GM12878 (cell line): ENCODE data around the gene RBM4. TPM values are rescaled to one million over a fixed set of nuclear protein-coding genes. Genes with fewer than 3 reads are reported as not detected.

Experiments used
- ATAC-seq: fragments of 200-7000 bp; cut with Tn5 transposase; 3 replicates; pipeline ENCODE4 v1.9.1; 2020; ENCODE audit warnings: mild to moderate bottlenecking, moderate library complexity
- BruUV-seq: library from RNA; stranded (reverse); fragments of 400-500 nt; replicated peaks from 2 replicates; lab custom pipeline; 2021; lab: Mats Ljungman, UMichigan
- CTCF ChIA-PET: fragments of 300-600 bp; sonication (Branson Sonifier 250); formaldehyde crosslinking; extraction: SDS; loops from one replicate; lab custom pipeline; 2021; ENCODE audit warnings: inconsistent platforms; lab: Yijun Ruan, JAX
- POLR2A ChIA-PET: fragments of 350-600 bp; formaldehyde crosslinking; extraction: SDS; loops from one replicate; lab custom pipeline; 2021; ENCODE audit warnings: inconsistent platforms; lab: Charles Lee
- RAD21 ChIA-PET: fragments of 300-600 bp; sonication (Branson Sonifier 250); formaldehyde crosslinking; loops from one replicate; lab custom pipeline; 2023; ENCODE audit warnings: antibody characterized with exemption; ENCODE audit not compliant: unreplicated experiment; lab: Charles Lee
- SMC1A ChIA-PET: fragments of 300-600 bp; sonication (Branson Sonifier 250); formaldehyde crosslinking; loops from one replicate; lab custom pipeline; 2023; ENCODE audit not compliant: unreplicated experiment, uncharacterized antibody; lab: Charles Lee
- DNase-seq: peaks from one replicate; pipeline ENCODE4 v3.0.0-alpha.2; 2011; ENCODE audit warnings: low read depth, low spot score
- FAIRE-seq: peaks from 3 replicates; lab custom pipeline; 2011; peaks lifted over from hg19 to GRCh38; lab: Jason Lieb, UNC
- H2AFZ ChIP-seq: 2 replicates; pipeline ENCODE4 v1.6.0; 2011; ENCODE audit warnings: low read depth, low read length, control low read depth; ENCODE audit not compliant: control insufficient read depth
- H3K27ac ChIP-seq: 2 replicates; pipeline ENCODE4 v1.5.1; 2011; ENCODE audit warnings: control low read depth; ENCODE audit not compliant: control insufficient read depth, insufficient read depth
- H3K27me3 ChIP-seq, 2 experiments: replicated peaks in 1 of 2; 2 replicates each; pipeline versions ENCODE4 v1.6.0 to v1.6.1; 2011; ENCODE audit warnings: low read length in 1 of 2; ENCODE audit not compliant: control insufficient read depth in 2 of 2, insufficient read depth in 2 of 2
- H3K36me3 ChIP-seq, 2 experiments: 2 replicates each; pipeline ENCODE4 v1.5.1; 2011; ENCODE audit warnings: low read length in 1 of 2; ENCODE audit not compliant: control insufficient read depth in 2 of 2, insufficient read depth in 2 of 2
- H3K4me1 ChIP-seq: 2 replicates; pipeline ENCODE4 v1.6.1; 2011; ENCODE audit warnings: mild to moderate bottlenecking, low read length, moderate library complexity, mixed read lengths; ENCODE audit not compliant: control insufficient read depth, insufficient read depth
- H3K4me2 ChIP-seq: 2 replicates; pipeline ENCODE4 v1.6.0; 2011; ENCODE audit warnings: control low read depth; ENCODE audit not compliant: control insufficient read depth, insufficient read depth
- H3K4me3 ChIP-seq: fragments of 200-600 bp; sonication (generic); 2 replicates; pipeline ENCODE4 v1.5.1; 2016
- H3K79me2 ChIP-seq: 2 replicates; pipeline ENCODE4 v1.6.0; 2011; ENCODE audit warnings: low read length; ENCODE audit not compliant: control insufficient read depth, insufficient read depth
- H3K9ac ChIP-seq: 2 replicates; pipeline ENCODE4 v1.8.0; 2011; ENCODE audit warnings: low read length, control low read depth, mixed read lengths; ENCODE audit not compliant: control insufficient read depth, insufficient read depth
- H3K9me3 ChIP-seq: replicated peaks from 3 replicates; pipeline ENCODE4 v1.5.1; 2011; ENCODE audit warnings: mild to moderate bottlenecking, low read length; ENCODE audit not compliant: control insufficient read depth, insufficient read depth
- H4K20me1 ChIP-seq: 2 replicates; pipeline ENCODE4 v1.6.0; 2011; ENCODE audit not compliant: control insufficient read depth, insufficient read depth
- BCL11A ChIP-seq: IDR thresholded peaks from 2 replicates; pipeline ENCODE4 v1.6.1; 2011; ENCODE audit warnings: low read depth, low read length
- CBX3 ChIP-seq: fragments of 200-600 bp; sonication (generic); IDR thresholded peaks from 2 replicates; pipeline ENCODE4 v1.6.1; 2016; ENCODE audit warnings: low read depth, borderline replicate concordance
- DPF2 ChIP-seq: fragments of 450-650 bp; IDR thresholded peaks from 2 replicates; pipeline ENCODE4 v1.6.1; 2017; ENCODE audit warnings: mild to moderate bottlenecking
- EED ChIP-seq: sonication (generic); IDR thresholded peaks from 2 replicates; pipeline ENCODE4 v1.6.1; 2016; ENCODE audit warnings: antibody characterized with exemption, low read depth
- IKZF2 ChIP-seq, 2 experiments: fragments of 450-650 bp; IDR thresholded peaks; 2 replicates each; pipeline ENCODE4 v1.6.1; 2017; ENCODE audit warnings: mild to moderate bottlenecking in 2 of 2, moderate library complexity in 2 of 2
- MTA3 ChIP-seq: IDR thresholded peaks from 2 replicates; pipeline ENCODE4 v1.6.1; 2012; ENCODE audit warnings: low read length, inconsistent platforms, borderline replicate concordance
- MYB ChIP-seq: fragments of 150-350 bp; IDR thresholded peaks from 2 replicates; pipeline ENCODE4 v1.6.1; 2014; ENCODE audit warnings: mild to moderate bottlenecking, low read depth, low read length, borderline replicate concordance
- WRNIP1 ChIP-seq: IDR thresholded peaks from 2 replicates; pipeline ENCODE4 v1.6.1; 2011; ENCODE audit warnings: low read depth, low read length, improper control_type of control experiment, borderline replicate concordance
- YBX1 ChIP-seq: fragments of 450-650 bp; IDR thresholded peaks from 2 replicates; pipeline ENCODE4 v1.6.1; 2016; ENCODE audit warnings: antibody characterized with exemption
- WGBS: methylation state at CpG from one replicate; pipeline ENCODE4 v1.1.6; 2016; ENCODE audit warnings: low lambda C conversion rate; ENCODE audit not compliant: insufficient replicate concordance, insufficient coverage; ENCODE audit errors: missing lambda C conversion rate; 5-methylcytosine and 5-hydroxymethylcytosine counted together
- in situ Hi-C: fragments of 300-500 bp; cut with MboI; formaldehyde crosslinking; loops from 9 replicates; pipeline ENCODE4 v1.14.3; 2018; ENCODE audit warnings: mixed read lengths
- intact Hi-C: fragments of 100-400 bp; cut with micrococcal nuclease; formaldehyde crosslinking; loops from one replicate; pipeline ENCODE4 v1.14.2; 2022; ENCODE audit not compliant: unreplicated experiment
- polyA plus RNA-seq, 11 experiments: library from polyadenylated mRNA; depleted of rRNA in 4 of 11; unstranded in 6 of 11; stranded (reverse) in 5 of 11; fragments of >200 nt; fragmentation: Nextera tagmentation in 4 of 11; fragmentation: Illumina TruSeq in 1 of 11; extraction: Ambion mirVana in 4 of 11; extraction: Trizol in 1 of 11; gene quantifications; 1 replicate in 1 of 11; 2 replicates in 10 of 11; pipeline versions ENCODE4 v1.2.1 to v1.2.3, GENCODE V29; 2011 to 2016; ENCODE audit warnings: inconsistent platforms in 2 of 11, missing spikeins in 2 of 11, low read depth in 1 of 11
- total RNA-seq, 4 experiments: library from RNA; depleted of rRNA in 3 of 4; stranded (reverse); fragments of >200 nt in 3 of 4; fragmentation: Illumina TruSeq in 1 of 4; extraction: Trizol in 1 of 4; gene quantifications; 2 replicates each; pipeline versions ENCODE4 v1.2.1 to v1.2.3, GENCODE V29; 2013 to 2021
- TF ChIP-seq, protein P1 (sequence below): fragments of 450-650 bp; IDR thresholded peaks from 2 replicates; pipeline ENCODE4 v1.6.1; 2018; ENCODE audit warnings: mild to moderate bottlenecking, low read depth, moderate library complexity; ENCODE audit not compliant: partially characterized antibody
- TF ChIP-seq, protein P2 (sequence below): fragments of 450-650 bp; IDR thresholded peaks from 2 replicates; pipeline ENCODE4 v1.6.1; 2017; ENCODE audit warnings: mild to moderate bottlenecking
- TF ChIP-seq, protein P3 (sequence below): fragments of 450-650 bp; IDR thresholded peaks from 2 replicates; pipeline ENCODE4 v1.6.1; 2017; ENCODE audit warnings: borderline replicate concordance
- TF ChIP-seq, protein P4 (sequence below): fragments of 450-650 bp; IDR thresholded peaks from 2 replicates; pipeline ENCODE4 v1.6.1; 2014; ENCODE audit warnings: mild to moderate bottlenecking

Gene RBM4
- total and polyA plus RNA-seq, 10 of the 15 experiments (the other 5 are each of a cell fraction or from before 2014, with no cell fraction given), result 105 to 224 (median 138) TPM

DNA sequence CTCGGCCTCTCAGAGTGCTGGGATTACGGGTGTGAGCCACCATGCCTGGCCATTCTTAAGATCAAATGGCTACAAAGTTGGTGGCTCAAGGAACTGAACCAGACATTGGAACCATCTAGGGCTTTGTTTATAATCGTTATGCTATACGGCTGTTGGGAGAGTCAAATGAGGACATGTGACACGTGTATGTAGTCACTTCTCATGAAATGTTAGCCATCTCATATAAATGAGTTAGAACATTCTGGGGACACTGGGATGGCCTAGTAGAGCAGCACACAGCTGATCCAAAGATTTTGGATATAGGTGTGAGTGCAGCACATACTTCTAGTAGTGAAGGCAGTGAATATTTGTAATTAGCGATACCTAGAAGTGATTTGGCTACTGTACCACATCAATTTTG, 6.6 kb upstream of the RBM4 start:
- H3K27me3 ChIP-seq, result no peaks in the 10 kb centered on the region
- ChIA-PET CTCF (interaction anchor here (2.5 kb wide), 1 partner anchor 11 kb away, joined by 5 read pairs; no protein-coding TSS in a partner anchor), RAD21 (interaction anchor here (0.7 to 1.8 kb wide), 2 partner anchors 9 to 46 kb away, joined by 3 to 5 read pairs; partner anchors contain the start of gene RBM4B), POLR2A (interaction anchor here (0.6 to 1.4 kb wide), 2 partner anchors 12 to 46 kb away, joined by 3 read pairs; partner anchors contain the start of gene RBM4B)
- H3K9me3 ChIP-seq, result no peaks in the 10 kb centered on the region; the same call in 2 of the 3 replicates
- no peak for ATAC-seq
- DNase-seq, result no peak
- H4K20me1 ChIP-seq, result no peaks in the 10 kb centered on the region
- no peak overlapping the region for H3K9ac ChIP-seq
- H3K4me3 ChIP-seq, result no peak overlapping the region
- H2AFZ ChIP-seq, result no peak overlapping the region
- no TSS peak for BruUV-seq
- WGBS, result 80% methylated on average over 6 of the region's 6 CpGs
- H3K4me1 ChIP-seq, result no peaks in the 10 kb centered on the region
- H3K36me3 ChIP-seq, result peaks cover 18 to 35% of the 10 kb centered on the region in 2 experiments
- no peak for FAIRE-seq
- intact Hi-C loops, result no loop called here
- in situ Hi-C loops, result no loop called here
- TF ChIP-seq, protein P1, sequence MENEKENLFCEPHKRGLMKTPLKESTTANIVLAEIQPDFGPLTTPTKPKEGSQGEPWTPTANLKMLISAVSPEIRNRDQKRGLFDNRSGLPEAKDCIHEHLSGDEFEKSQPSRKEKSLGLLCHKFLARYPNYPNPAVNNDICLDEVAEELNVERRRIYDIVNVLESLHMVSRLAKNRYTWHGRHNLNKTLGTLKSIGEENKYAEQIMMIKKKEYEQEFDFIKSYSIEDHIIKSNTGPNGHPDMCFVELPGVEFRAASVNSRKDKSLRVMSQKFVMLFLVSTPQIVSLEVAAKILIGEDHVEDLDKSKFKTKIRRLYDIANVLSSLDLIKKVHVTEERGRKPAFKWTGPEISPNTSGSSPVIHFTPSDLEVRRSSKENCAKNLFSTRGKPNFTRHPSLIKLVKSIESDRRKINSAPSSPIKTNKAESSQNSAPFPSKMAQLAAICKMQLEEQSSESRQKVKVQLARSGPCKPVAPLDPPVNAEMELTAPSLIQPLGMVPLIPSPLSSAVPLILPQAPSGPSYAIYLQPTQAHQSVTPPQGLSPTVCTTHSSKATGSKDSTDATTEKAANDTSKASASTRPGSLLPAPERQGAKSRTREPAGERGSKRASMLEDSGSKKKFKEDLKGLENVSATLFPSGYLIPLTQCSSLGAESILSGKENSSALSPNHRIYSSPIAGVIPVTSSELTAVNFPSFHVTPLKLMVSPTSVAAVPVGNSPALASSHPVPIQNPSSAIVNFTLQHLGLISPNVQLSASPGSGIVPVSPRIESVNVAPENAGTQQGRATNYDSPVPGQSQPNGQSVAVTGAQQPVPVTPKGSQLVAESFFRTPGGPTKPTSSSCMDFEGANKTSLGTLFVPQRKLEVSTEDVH, result no peak
- TF ChIP-seq YBX1, result no peak
- TF ChIP-seq WRNIP1, result no peak
- TF ChIP-seq IKZF2 (IDR thresholded peaks at IDR 0.05), result no peak
- TF ChIP-seq MTA3, result no peak
- no peak for TF ChIP-seq CBX3
- TF ChIP-seq DPF2, result no peak
- TF ChIP-seq BCL11A, result no peak
- no peak for TF ChIP-seq EED
- TF ChIP-seq, protein P2, sequence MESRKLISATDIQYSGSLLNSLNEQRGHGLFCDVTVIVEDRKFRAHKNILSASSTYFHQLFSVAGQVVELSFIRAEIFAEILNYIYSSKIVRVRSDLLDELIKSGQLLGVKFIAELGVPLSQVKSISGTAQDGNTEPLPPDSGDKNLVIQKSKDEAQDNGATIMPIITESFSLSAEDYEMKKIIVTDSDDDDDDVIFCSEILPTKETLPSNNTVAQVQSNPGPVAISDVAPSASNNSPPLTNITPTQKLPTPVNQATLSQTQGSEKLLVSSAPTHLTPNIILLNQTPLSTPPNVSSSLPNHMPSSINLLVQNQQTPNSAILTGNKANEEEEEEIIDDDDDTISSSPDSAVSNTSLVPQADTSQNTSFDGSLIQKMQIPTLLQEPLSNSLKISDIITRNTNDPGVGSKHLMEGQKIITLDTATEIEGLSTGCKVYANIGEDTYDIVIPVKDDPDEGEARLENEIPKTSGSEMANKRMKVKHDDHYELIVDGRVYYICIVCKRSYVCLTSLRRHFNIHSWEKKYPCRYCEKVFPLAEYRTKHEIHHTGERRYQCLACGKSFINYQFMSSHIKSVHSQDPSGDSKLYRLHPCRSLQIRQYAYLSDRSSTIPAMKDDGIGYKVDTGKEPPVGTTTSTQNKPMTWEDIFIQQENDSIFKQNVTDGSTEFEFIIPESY, result no peak
- TF ChIP-seq, protein P3, sequence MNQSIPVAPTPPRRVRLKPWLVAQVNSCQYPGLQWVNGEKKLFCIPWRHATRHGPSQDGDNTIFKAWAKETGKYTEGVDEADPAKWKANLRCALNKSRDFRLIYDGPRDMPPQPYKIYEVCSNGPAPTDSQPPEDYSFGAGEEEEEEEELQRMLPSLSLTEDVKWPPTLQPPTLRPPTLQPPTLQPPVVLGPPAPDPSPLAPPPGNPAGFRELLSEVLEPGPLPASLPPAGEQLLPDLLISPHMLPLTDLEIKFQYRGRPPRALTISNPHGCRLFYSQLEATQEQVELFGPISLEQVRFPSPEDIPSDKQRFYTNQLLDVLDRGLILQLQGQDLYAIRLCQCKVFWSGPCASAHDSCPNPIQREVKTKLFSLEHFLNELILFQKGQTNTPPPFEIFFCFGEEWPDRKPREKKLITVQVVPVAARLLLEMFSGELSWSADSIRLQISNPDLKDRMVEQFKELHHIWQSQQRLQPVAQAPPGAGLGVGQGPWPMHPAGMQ, result no peak
- no peak for TF ChIP-seq MYB
- TF ChIP-seq, protein P4, sequence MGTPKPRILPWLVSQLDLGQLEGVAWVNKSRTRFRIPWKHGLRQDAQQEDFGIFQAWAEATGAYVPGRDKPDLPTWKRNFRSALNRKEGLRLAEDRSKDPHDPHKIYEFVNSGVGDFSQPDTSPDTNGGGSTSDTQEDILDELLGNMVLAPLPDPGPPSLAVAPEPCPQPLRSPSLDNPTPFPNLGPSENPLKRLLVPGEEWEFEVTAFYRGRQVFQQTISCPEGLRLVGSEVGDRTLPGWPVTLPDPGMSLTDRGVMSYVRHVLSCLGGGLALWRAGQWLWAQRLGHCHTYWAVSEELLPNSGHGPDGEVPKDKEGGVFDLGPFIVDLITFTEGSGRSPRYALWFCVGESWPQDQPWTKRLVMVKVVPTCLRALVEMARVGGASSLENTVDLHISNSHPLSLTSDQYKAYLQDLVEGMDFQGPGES, result no peak
- TF ChIP-seq, all 136 proteins: peak for 0
- Histone ChIP-seq H3K27ac (no peak overlapping the region), H3K4me2 (no peak overlapping the region), H3K79me2 (peaks cover 72% of the 10 kb centered on the region)
- SMC1A ChIA-PET, result interaction anchor here (1.5 to 2.3 kb wide), 3 partner anchors 10 to 45 kb away, joined by 3 to 5 read pairs (median 3); no protein-coding TSS in a partner anchor
